Measurements from ENCODE around the gene SH3RF2. TPM values are rescaled to one million over a fixed set of nuclear protein-coding genes. Genes with fewer than 3 reads are reported as not detected.
A peak's percentile ranks its signal among the peaks of the same experiment; 100 is the strongest.

The SH3RF2 gene
- total RNA-seq, 6 donors from 2014 or later, result 9.2 to 19.3 (median 14.3) TPM

GRCh38 chr5:145945620-145946111, 9.3 kb downstream of the SH3RF2 start:
- Histone ChIP-seq H3K4me1 (peaks cover 0 to 7% (median 2%) of the 10 kb centered on the region in 4 donors), H3K4me3 (no peak overlapping the region), H3K27me3 (no peaks in the 10 kb centered on the region), H3K36me3 (no peaks in the 10 kb centered on the region), H3K9me3 (no peaks in the 10 kb centered on the region), H3K27ac (no peak overlapping the region)
- DNase-seq (no peak), ATAC-seq (ENCODE audit: low FRiP score in 2 of 2) (no peak)
- 85 to 88% methylated on average over 2 of the region's 2 CpGs for WGBS, 2 donors
- TF ChIP-seq POLR2A (IDR thresholded peaks at IDR 0.05), result no peak
- no peak for TF ChIP-seq CTCF (IDR thresholded peaks at IDR 0.05)
- TF ChIP-seq POLR2AphosphoS5 (IDR thresholded peaks at IDR 0.05), result no peak
- TF ChIP-seq EP300 (IDR thresholded peaks at IDR 0.05), result no peak

- Histone ChIP-seq H3K27ac (no peak overlapping the region), H3K4me3 (no peak overlapping the region), H3K4me1 (peaks cover 0 to 4% (median 2%) of the 10 kb centered on the region in 4 donors), H3K27me3 (no peaks in the 10 kb centered on the region), H3K9me3 (no peaks in the 10 kb centered on the region), H3K36me3 (no peaks in the 10 kb centered on the region)
- DNase-seq, result no peak
- peak in 1 of 2 donors; percentile 27 for ATAC-seq (ENCODE audit: low FRiP score in 2 of 2)
- TF ChIP-seq CTCF (IDR thresholded peaks at IDR 0.05), result no peak
- 55 to 71% methylated on average over 4 of the region's 4 CpGs for WGBS, 2 donors
Observed at GRCh38 chr5:145946112-145946861, 9.9 kb downstream of the SH3RF2 start.

GRCh38 chr5:145947581-145947980, 11.2 kb downstream of the SH3RF2 start:
- no peaks in the 10 kb centered on the region for H3K36me3 ChIP-seq
- no peaks in the 10 kb centered on the region for H3K27me3 ChIP-seq
- H3K4me1 ChIP-seq, result peaks cover 0 to 4% (median 0%) of the 10 kb centered on the region in 4 donors
- no peaks in the 10 kb centered on the region for H3K9me3 ChIP-seq
- TF ChIP-seq POLR2AphosphoS5 (IDR thresholded peaks at IDR 0.05) (no peak), CTCF (IDR thresholded peaks at IDR 0.05) (no peak), EP300 (IDR thresholded peaks at IDR 0.05) (no peak), POLR2A (IDR thresholded peaks at IDR 0.05) (no peak)
- ATAC-seq (ENCODE audit: low FRiP score in 2 of 2), result no peak
- no peak for DNase-seq
- no peak overlapping the region for H3K4me3 ChIP-seq
- H3K27ac ChIP-seq, result no peak overlapping the region

- Histone ChIP-seq H3K9me3 (no peaks in the 10 kb centered on the region), H3K27ac (no peak overlapping the region), H3K27me3 (no peaks in the 10 kb centered on the region), H3K36me3 (no peaks in the 10 kb centered on the region), H3K4me3 (no peak overlapping the region), H3K4me1 (peaks cover 0 to 4% (median 0%) of the 10 kb centered on the region in 4 donors)
- ATAC-seq (ENCODE audit: low FRiP score in 2 of 2) (no peak), DNase-seq (no peak)
- TF ChIP-seq POLR2AphosphoS5 (IDR thresholded peaks at IDR 0.05) (no peak), POLR2A (IDR thresholded peaks at IDR 0.05) (no peak), EP300 (IDR thresholded peaks at IDR 0.05) (no peak), CTCF (IDR thresholded peaks at IDR 0.05) (no peak)
- WGBS, 2 donors, result 95 to 98% methylated on average over 3 of the region's 3 CpGs
Observed at GRCh38 chr5:145948047-145948446, 11.7 kb downstream of the SH3RF2 start.

GRCh38 chr5:145948921-145949320, 12.5 kb downstream of the SH3RF2 start:
- 70 to 88% methylated on average over 6 of the region's 6 CpGs for WGBS, 2 donors
- no peak for DNase-seq
- no peaks in the 10 kb centered on the region for H3K9me3 ChIP-seq
- H3K27me3 ChIP-seq, result no peaks in the 10 kb centered on the region
- no peaks in the 10 kb centered on the region for H3K36me3 ChIP-seq
- ATAC-seq (ENCODE audit: low FRiP score in 2 of 2), result no peak
- H3K27ac ChIP-seq, result no peak overlapping the region
- no peak overlapping the region for H3K4me3 ChIP-seq
- TF ChIP-seq POLR2A (IDR thresholded peaks at IDR 0.05) (no peak), POLR2AphosphoS5 (IDR thresholded peaks at IDR 0.05) (no peak), CTCF (IDR thresholded peaks at IDR 0.05) (no peak), EP300 (IDR thresholded peaks at IDR 0.05) (no peak)
- H3K4me1 ChIP-seq, result no peaks in the 10 kb centered on the region

Measured in upper lobe of left lung (tissue), 6 donors.